NCI-H510A treated with DMSO at 0.1 percent for 48 hours (cell line): ENCODE results near the gene PIF1.
"Not testable (repeated sequence)": the region's sequence is repeated elsewhere in the genome, so short reads cannot be mapped to it uniquely, and the experiment has no call there.

Source experiments
- DNase-seq: peaks from one replicate; lab custom pipeline; 2025; lab: John Stamatoyannopoulos, UW

Gene PIF1

GRCh38 chr15:64847016-64847415 is 21.6 kb upstream of the PIF1 start:
- no peak for DNase-seq

- no peak for DNase-seq
These were observed 20.6 kb upstream of the PIF1 start for GRCh38 chr15:64845831-64846595.

- no peak for DNase-seq
These were observed 19.8 kb upstream of the PIF1 start for GRCh38 chr15:64845183-64845611.

GRCh38 chr15:64844576-64845145 is 19.2 kb upstream of the PIF1 start:
- DNase-seq, result no peak

GRCh38 chr15:64843991-64844390 is 18.5 kb upstream of the PIF1 start:
- no peak for DNase-seq

GRCh38 chr15:64842986-64843561 is 17.6 kb upstream of the PIF1 start:
- no peak for DNase-seq

GRCh38 chr15:64842096-64842939 is 16.9 kb upstream of the PIF1 start:
- DNase-seq, result no peak

GRCh38 chr15:64841344-64842095 is 16.1 kb upstream of the PIF1 start, which contains the start of gene PLEKHO2:
PLEKHO2 (plus strand) TSS chr15:64841915; CDS start chr15:64842017, 102 bp downstream.
- DNase-seq, result peak; percentile 80

GRCh38 chr15:64841060-64841343 is 15.6 kb upstream of the PIF1 start:
- DNase-seq, result no peak

GRCh38 chr15:64837502-64837901 is 12.1 kb upstream of the PIF1 start:
- no peak for DNase-seq

GRCh38 chr15:64836023-64836536 is 10.6 kb upstream of the PIF1 start:
- DNase-seq, result no peak

- no peak for DNase-seq
These were observed 8.2 kb upstream of the PIF1 start for GRCh38 chr15:64833690-64834089.

- no peak for DNase-seq
These were observed 3.5 kb upstream of the PIF1 start for GRCh38 chr15:64828985-64829384.

GRCh38 chr15:64824929-64825430 is 467 bp downstream of the PIF1 start:
- no peak for DNase-seq

- no peak for DNase-seq
These were observed 9.0 kb downstream of the PIF1 start for GRCh38 chr15:64816452-64816851.

GRCh38 chr15:64814965-64815364 is 10.5 kb downstream of the PIF1 start:
- not testable (repeated sequence) for DNase-seq

- DNase-seq, result not testable (repeated sequence)
These were observed 11.2 kb downstream of the PIF1 start for GRCh38 chr15:64814283-64814682.

GRCh38 chr15:64813075-64813474 is 12.4 kb downstream of the PIF1 start:
- DNase-seq, result peak; percentile 3

- DNase-seq, result no peak
These were observed 14.7 kb downstream of the PIF1 start for GRCh38 chr15:64810497-64811326.
